ENCODE measurements around the gene LRRC56.
"Not testable (repeated sequence)": the region's sequence is repeated elsewhere in the genome, so short reads cannot be mapped to it uniquely, and the experiment has no call there.

Gene LRRC56

DNA sequence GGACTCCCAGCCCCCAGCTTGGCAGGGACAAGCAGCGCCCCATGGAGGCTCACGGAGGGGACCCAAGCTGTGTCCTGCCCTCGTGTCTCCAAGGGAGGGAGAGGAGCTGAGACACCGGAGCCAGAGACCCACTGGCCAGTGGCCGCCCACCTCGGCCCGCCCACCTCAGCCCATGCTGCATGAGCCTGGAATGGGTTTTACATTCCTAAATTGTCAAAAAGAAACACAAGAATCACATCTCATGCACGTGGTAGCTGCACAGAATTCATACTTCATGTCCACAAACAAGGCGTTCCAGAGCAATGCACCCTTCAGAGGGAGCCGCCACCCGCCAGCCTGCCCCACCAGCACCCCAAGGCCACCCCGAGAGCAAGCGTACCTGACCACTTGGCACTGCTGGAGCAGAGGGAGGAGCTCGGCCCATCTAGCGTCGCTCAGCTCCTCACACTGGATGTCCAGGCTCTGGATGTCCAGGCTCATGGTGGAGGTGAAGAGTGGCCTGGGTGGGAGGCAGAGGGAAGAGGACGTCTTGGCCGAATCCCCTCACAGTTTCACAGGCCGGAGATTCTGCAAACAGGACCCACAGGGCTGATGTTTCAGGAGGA, 35.5 kb upstream of the LRRC56 start:
- no peak for DNase-seq

GRCh38 chr11:502288-503178, 34.8 kb upstream of the LRRC56 start:
- DNase-seq: no peak

GRCh38 chr11:503179-503981, 33.9 kb upstream of the LRRC56 start:
- no peak for DNase-seq

DNA sequence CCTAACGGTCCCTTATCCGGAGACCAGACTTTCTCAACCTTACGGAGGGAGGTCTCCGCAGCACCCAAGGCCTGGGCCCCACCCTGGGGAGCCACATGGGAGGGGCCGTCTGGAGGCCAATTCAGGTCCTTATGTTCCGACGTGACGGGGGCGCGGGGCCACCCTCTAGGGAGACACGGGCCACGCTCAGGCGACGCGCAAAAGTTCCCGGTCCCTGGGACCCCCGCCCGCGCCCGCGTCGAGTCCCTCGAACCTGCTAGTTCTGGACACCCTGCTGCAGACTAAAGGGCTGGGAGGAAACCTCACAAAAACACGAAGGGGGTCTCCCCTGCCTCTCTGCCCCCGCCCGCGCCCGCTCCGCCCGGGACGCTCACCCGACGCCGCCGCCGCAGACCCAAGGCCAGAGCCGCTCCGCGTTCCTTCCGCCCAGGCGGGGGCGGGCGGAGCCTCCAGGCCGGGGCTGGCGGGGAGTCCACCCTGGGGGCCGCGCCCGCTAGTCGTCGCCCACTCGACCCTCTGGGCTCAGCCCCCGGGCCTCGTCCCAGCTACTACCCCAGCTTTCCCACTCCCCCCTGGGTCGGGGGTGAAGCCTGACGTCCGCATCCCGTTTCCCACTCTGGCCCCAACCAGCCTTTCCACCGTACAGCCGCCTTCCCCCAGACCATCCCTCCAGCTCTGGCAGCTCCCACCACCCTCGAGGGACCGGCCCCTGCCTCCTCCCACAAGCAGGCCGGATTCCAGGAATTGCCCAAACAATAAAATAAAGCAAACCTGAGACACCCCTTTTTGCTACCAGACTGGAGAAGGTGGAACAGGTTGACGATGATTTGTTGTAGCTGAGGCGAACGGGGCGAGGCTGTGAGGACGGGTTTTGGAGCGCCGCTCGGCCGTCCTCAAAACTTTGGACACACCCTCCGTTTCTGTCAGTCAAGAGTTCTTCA, 33.0 kb upstream of the LRRC56 start:
- DNase-seq: no peak

DNA sequence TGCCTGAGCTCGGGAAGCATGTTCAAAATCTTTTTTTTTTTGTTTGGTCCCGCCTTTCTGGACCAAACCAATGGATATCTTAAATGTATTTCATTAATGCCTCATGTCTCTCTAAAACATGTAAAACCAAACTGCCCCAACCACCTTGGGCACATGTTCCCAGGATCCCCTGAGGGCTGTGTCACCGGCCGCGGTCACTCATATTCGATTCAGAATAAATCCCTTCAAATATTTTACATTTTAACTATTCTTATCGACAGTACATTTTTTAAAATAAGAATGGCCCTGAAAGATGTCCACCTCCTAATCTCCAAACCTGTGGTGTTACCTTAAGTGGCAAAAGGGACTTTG, 32.4 kb upstream of the LRRC56 start:
- no peak for DNase-seq

DNA sequence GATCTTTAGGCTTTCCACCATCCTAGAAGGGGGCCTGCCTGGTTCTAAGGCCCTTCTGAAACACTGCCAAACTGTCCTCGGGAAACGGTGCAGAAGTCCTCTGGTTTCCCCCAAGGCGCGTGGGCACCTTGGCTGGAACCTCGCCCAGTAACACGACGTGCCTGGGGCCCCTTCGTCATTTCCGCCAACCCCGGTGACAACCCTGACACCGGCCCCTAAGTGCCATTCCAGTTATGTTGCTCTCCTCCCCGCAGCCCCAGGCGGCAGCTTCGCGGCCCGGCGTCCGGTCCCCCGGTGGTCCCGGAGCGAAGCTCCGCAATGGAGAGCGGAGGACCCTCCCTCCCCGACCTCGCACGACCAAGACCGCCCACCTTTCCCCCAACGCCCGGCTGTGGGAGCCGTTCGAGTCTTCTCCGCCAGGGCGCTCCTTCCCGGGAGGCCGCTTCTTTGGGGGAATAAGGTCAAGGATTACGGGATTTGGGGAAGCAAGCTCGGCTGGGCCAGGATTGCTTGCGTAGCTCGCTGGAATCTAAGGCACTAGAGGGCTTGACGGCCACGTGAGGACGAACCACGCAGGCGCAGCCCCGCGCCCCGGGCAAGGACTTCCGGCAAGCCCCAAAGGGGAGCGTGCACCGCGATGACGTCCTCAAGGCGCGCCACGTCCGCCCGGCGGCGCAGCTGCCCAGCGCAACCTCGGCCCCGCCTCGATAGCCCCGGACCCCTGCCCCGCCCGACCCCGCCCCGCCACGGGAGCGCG, 30.9 kb upstream of the LRRC56 start:
- peak; percentile 94 for DNase-seq

DNA sequence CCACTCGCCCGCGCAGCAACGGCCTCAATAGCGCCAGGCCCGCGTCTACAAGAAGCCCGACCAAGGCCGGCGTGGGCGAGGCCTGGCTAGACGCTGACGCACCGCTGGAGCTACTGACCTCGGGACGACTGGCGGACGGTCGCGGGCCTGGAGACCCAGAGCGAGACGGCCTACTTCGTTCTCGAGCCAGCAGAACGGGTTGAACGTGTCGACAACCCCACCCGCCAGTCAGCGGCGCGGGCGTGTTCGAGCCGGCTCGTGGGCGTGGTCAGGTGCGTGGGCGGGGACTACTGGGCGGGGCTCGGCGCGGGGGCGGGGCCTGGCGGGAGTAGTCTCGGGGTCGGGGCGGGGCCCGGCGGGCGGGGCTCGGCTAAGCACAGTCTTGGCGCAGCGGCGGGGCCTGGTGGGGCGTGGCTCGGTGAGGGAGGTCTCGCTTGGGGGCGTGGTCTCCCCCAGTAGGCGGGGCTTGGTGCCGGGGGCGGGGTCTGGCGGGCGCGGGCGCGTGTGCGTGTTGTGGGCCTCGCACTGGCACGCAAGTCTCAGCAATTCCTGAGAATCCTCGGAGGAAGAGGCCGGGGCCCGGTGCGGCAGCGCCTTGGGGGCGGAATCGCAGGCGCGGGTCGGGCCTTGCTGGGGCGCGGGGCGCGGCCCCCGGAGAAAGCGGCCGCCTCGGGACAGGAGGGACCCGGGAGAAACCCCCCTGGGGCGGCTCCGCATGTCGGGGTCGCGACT, 30.2 kb upstream of the LRRC56 start, which contains the start of gene RNH1:
TSS of gene RNH1 (minus strand) at position 248 of the 732 bp plus-strand sequence. CDS start 5,080 bp downstream, outside the sequence.
- DNase-seq: peak; percentile 98

DNA sequence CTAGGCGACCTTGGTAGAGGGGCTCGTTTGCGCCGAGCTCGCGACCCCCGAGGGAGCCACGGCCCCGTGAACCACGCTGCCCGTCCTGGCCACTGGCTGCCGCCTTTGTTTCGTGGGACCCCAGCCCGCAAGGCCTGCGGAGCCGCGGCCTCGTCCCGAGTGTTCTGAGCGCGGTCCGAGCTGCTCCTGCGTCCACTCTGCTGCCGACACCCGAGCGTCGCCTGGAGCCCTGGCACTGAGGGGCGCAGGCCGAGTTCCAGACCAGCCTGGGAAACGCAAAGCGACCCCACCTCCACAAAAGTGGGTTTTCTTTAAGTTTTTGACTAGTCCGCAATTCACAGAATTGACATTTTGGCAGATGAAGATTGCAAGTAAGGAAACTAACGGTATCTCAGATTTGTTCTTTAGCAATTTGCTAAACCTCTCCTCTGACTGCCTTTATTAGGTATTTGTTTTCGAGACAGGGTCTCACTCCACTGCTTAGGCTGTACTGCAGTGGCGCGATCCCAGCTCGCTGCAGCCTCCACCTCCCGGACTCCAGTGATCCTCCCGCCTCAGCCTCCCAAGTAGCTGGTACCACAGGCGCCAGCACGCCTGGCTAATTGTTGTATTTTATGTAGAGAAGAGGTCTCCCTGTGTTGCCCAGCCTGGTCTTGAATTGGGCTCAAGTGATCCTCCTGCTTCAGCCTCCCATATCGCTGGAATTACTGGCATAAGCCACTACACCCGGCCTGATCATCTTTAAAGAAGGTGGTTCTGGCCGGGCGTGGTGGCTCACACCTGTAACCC, 29.4 kb upstream of the LRRC56 start:
- DNase-seq: no peak

- DNase-seq: no peak
Measured at GRCh38 chr11:508956-509355, 28.4 kb upstream of the LRRC56 start.

DNA sequence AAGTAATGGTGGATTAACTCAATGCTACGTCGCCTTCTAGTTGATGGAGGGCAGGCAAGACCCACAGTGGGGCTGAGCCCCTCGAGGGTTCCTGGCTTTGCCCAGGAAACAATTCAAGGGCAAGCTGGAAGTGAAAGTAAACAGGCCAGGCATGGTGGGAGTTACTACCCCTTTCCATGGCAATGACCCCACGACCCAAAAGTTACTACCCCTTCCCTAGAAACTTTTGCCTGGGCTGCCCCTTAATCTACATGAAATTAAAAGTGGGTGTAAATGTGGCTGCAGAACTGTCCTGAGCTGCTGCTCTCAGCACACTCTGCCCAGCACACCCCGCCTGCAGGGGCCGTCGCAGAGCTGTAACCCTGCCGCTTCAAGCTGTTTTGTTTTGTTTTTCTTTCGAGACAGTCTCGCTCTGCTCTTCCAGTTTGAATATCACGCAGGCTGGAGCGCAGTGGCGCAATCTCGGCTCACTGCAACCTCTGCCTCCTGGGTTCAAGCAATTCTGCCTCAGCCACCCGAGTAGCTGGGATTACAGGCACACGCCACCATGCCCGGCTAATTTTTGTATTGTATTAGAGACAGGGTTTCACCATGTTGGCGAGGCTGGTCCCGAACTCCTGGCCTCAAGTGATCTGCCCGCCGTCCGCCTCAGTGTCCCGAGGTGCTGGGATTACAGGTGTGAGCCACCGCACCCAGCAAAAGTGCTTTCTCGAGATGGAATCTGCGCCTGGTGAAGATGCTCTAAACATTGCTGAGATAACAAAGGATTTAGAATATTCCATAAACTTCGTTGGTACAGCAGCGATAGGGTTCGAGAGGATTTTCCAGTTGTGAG, 24.3 kb upstream of the LRRC56 start:
- no peak for DNase-seq

GRCh38 chr11:514606-515005, 22.7 kb upstream of the LRRC56 start:
- no peak for DNase-seq

DNA sequence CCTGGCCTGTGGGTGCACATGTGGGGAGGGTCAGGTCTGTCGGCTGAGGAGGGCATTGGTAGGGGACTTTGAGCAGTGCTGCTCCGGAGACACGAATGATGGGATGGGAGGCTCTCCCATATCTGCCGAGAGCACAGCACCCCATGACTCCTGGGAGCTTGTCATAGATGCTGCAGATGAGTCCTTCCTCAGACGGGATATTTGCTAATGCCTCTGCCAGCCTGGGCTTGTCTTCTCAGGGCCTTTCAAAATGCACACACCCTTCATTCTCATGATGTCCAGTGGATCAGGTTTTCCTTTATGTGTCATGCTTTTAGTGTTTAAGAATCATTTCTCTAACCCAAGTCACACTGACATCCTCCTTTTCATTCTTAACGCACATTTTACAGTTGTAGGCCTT, 22.2 kb upstream of the LRRC56 start:
- no peak for DNase-seq

GRCh38 chr11:516400-516799, 20.9 kb upstream of the LRRC56 start:
- DNase-seq: no peak

DNA sequence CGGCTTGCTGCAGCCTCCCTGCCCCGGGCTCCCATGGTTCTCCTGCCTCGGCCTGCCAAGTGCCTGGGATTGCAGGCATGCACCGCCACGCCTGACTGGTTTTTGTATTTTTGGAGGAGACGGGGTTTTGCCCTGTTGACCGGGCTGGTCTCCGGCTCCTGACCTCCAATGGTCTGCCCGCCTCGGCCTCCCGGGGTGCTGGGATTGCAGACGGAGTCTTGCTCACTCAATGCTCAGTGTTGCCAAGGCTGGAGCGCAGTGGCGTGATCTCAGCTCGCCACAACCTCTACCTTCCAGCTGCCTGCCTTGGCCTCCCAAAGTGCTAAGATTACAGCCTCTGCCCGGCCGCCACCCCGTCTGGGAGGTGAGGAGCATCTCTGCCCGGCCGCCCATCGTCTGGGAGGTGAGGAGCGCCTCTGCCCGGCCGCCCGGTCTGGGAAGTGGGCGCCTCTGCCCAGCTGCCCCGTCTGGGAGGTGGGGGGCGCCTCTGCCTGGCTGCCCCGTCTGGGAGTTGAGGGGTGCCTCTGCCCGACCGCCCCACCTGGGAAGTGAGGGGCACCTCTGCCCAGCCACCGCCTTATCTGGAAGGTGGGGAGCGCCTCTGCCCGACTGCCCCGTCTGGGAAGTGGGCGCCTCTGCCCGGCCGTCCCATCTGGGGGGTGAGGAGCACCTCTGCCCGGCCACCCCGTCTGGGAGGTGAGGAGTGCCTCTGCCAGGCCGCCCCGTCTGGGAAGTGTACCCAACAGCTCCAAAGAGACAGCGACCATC, 20.2 kb upstream of the LRRC56 start:
- DNase-seq: not testable (repeated sequence)

- peak; percentile 84 for DNase-seq
Measured at GRCh38 chr11:518463-519202, 18.7 kb upstream of the LRRC56 start.

GRCh38 chr11:520428-521176, 16.7 kb upstream of the LRRC56 start:
- no peak for DNase-seq

DNA sequence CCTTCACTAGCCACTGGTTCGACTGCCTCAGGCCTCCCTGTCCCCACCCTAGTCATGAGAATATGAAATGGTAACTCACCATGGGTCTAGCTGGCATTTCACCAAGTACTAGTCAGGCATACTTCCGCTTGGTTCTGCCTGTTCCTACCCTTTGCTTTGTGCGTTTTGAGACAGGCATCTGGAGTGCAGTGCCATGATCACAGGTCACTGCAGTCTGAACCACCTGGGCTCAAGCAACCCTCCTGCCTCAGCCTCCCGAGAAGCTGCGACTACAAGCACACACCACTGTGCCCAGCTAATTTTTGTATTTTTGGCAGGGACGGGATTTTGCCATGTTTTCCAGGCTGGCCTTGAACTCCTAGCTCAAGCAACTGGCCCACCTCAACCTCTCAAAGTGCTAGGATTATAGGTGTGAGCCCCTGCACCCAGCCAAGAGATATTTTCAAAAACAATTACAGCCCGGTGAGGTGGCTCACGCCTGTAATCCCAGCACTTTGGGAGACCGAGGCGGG, 16.1 kb upstream of the LRRC56 start:
- no peak for DNase-seq
